Right lobe of liver (tissue), 6 donors: ENCODE results near the gene ARHGAP32. TPM values are rescaled to one million over a fixed set of nuclear protein-coding genes. Genes with fewer than 3 reads are reported as not detected.

Experiments
- ATAC-seq, 4 donors: fragments of 200-7000 bp; cut with Tn5 transposase; one replicate each; pipeline ENCODE4 v1.9.1; 2020; ENCODE audit warnings: mild to moderate bottlenecking in 4 of 4, moderate library complexity in 4 of 4
- DNase-seq, 3 donors: peaks; one replicate each; pipeline ENCODE4 v3.0.0-alpha.2; 2020
- H3K27ac ChIP-seq, 3 donors: fragments of 200-600 bp; one replicate each; pipeline ENCODE4 v1.8.0; 2022
- H3K27me3 ChIP-seq, 2 donors: fragments of 200-600 bp; one replicate each; pipeline ENCODE4 v1.8.0; 2022
- H3K36me3 ChIP-seq, 4 donors: fragments of 200-600 bp; sonication (generic) in 1 of 4; one replicate each; pipeline versions ENCODE4 v1.5.1 to v1.8.0; 2017 to 2022; ENCODE audit warnings: control low read depth in 1 of 4
- H3K4me1 ChIP-seq, 4 donors: fragments of 200-600 bp; sonication (generic) in 1 of 4; one replicate each; pipeline versions ENCODE4 v1.5.1 to v1.8.0; 2017 to 2022; ENCODE audit warnings: control low read depth in 1 of 4
- H3K4me3 ChIP-seq, 3 donors: fragments of 200-600 bp; one replicate each; pipeline ENCODE4 v1.8.0; 2022
- H3K9me3 ChIP-seq, 4 donors: fragments of 200-600 bp; sonication (generic) in 1 of 4; one replicate each; pipeline versions ENCODE4 v1.5.1 to v1.8.0; 2017 to 2022; ENCODE audit warnings: control low read depth in 1 of 4
- CTCF ChIP-seq, 4 donors: fragments of 200-600 bp in 3 of 4; fragments of 450-650 bp in 1 of 4; IDR thresholded peaks; one replicate each; pipeline versions ENCODE4 v1.5.1 to v1.8.0; 2016 to 2022; ENCODE audit warnings: antibody characterized with exemption in 4 of 4, mild to moderate bottlenecking in 2 of 4
- POLR2A ChIP-seq: fragments of 450-650 bp; IDR thresholded peaks from one replicate; pipeline ENCODE4 v1.6.1; 2017; ENCODE audit warnings: antibody characterized with exemption, mild to moderate bottlenecking
- WGBS: methylation state at CpG from one replicate; pipeline ENCODE4 v1.1.6; 2018; ENCODE audit warnings: low coverage, low lambda C conversion rate; ENCODE audit not compliant: insufficient coverage; ENCODE audit errors: missing lambda C conversion rate; 5-methylcytosine and 5-hydroxymethylcytosine counted together
- intact Hi-C, 2 donors: fragments of 100-400 bp; cut with DNase I; formaldehyde crosslinking; loops; one replicate each; pipeline versions ENCODE4 v1.11.2 to v1.14.1; 2022
- total RNA-seq, 6 experiments: library from RNA; depleted of rRNA in 2 of 6; stranded (reverse); fragments of >200 nt in 2 of 6; fragmentation: NEBNext Ultra II Directional in 3 of 6; extraction: Animal tissue kit (Norgen Biotek cat#: 25700) in 3 of 6; gene quantifications; one replicate each; pipeline versions ENCODE4 v1.1.0 to v1.2.4, GENCODE V29; 2016 to 2023
- donor health status: DM: no; HTN: yes; CAD: no.
- donor health status: DM: no; HTN: no; CAD: no.
- donor health status: DM: no; HTN: no; CAD: no.
- donor health status: DM: no; HTN: yes; CAD: no.
- donor health status: DM: no; HTN: yes; CAD: no.

The ARHGAP32 gene
- total RNA-seq, 6 experiments from 2014 or later, result 5.0 to 12.3 (median 10.0) TPM

GRCh38 chr11:129018991-129019390 lies 173.1 kb downstream of the ARHGAP32 start:
- H3K27me3 ChIP-seq, result no peaks in the 10 kb centered on the region
- no peak overlapping the region for H3K27ac ChIP-seq
- 87% methylated on average over 2 of the region's 2 CpGs for WGBS
- H3K9me3 ChIP-seq, result no peaks in the 10 kb centered on the region
- DNase-seq (no peak), ATAC-seq (no peak)
- H3K36me3 ChIP-seq, result no peaks in the 10 kb centered on the region
- H3K4me3 ChIP-seq, result no peak overlapping the region
- TF ChIP-seq POLR2A (no peak), CTCF (IDR thresholded peaks at IDR 0.05) (no peak)
- no peaks in the 10 kb centered on the region for H3K4me1 ChIP-seq
- intact Hi-C loops, result no loop called here

- intact Hi-C loops, result no loop called here
- Histone ChIP-seq H3K4me1 (no peaks in the 10 kb centered on the region), H3K27me3 (no peaks in the 10 kb centered on the region), H3K4me3 (no peak overlapping the region), H3K27ac (no peak overlapping the region), H3K36me3 (no peaks in the 10 kb centered on the region), H3K9me3 (no peaks in the 10 kb centered on the region)
- no peak for DNase-seq
- TF ChIP-seq CTCF (IDR thresholded peaks at IDR 0.05), result no peak
- TF ChIP-seq POLR2A, result no peak
- WGBS, result 93% methylated on average over 2 of the region's 2 CpGs
- no peak for ATAC-seq
Measured at GRCh38 chr11:129018126-129018525, 174.0 kb downstream of the ARHGAP32 start.

GRCh38 chr11:129013737-129014475 lies 178.2 kb downstream of the ARHGAP32 start:
- DNase-seq (no peak), ATAC-seq (no peak)
- Histone ChIP-seq H3K36me3 (no peaks in the 10 kb centered on the region), H3K27me3 (no peaks in the 10 kb centered on the region), H3K27ac (no peak overlapping the region), H3K4me1 (no peaks in the 10 kb centered on the region), H3K4me3 (no peak overlapping the region), H3K9me3 (no peaks in the 10 kb centered on the region)
- intact Hi-C loops, result no loop called here
- no peak for TF ChIP-seq POLR2A
- TF ChIP-seq CTCF (IDR thresholded peaks at IDR 0.05), result no peak
- WGBS, result 81% methylated on average over 5 of the region's 5 CpGs

GRCh38 chr11:129012880-129013279 lies 179.2 kb downstream of the ARHGAP32 start:
- no peak for DNase-seq
- Histone ChIP-seq H3K9me3 (no peaks in the 10 kb centered on the region), H3K4me1 (no peaks in the 10 kb centered on the region), H3K4me3 (no peak overlapping the region), H3K27me3 (no peaks in the 10 kb centered on the region), H3K27ac (no peak overlapping the region), H3K36me3 (no peaks in the 10 kb centered on the region)
- intact Hi-C loops, result no loop called here
- 83% methylated on average over 4 of the region's 4 CpGs for WGBS
- TF ChIP-seq CTCF (IDR thresholded peaks at IDR 0.05), result no peak
- TF ChIP-seq POLR2A, result no peak
- no peak for ATAC-seq
